Measurements from ENCODE around the gene ARAP3. TPM values are rescaled to one million over a fixed set of nuclear protein-coding genes. Genes with fewer than 3 reads are reported as not detected.

Gene ARAP3
- total and polyA plus RNA-seq, 5 donors from 2014 or later: 0.25 to 6.1 (median 0.79) TPM; not detected in 1

GRCh38 chr5:141677415-141677814 is 4.6 kb downstream of the ARAP3 start:
- no peak overlapping the region for H3K27ac Mint-ChIP-seq

GRCh38 chr5:141675672-141676071 is 6.4 kb downstream of the ARAP3 start:
- H3K27me3 Mint-ChIP-seq: no peaks in the 10 kb centered on the region
- no peaks in the 10 kb centered on the region for H3K36me3 Mint-ChIP-seq
- Histone ChIP-seq H3K4me1 (ENCODE audit: control insufficient read depth, insufficient read depth, low read length, poor library complexity, severe bottlenecking) (no peaks in the 10 kb centered on the region), H3K9me3 (ENCODE audit: control insufficient read depth in 2 of 2, low read length in 2 of 2) (no peaks in the 10 kb centered on the region), H3K36me3 (ENCODE audit: control insufficient read depth, insufficient read depth, low read length) (no peaks in the 10 kb centered on the region), H3K4me3 (ENCODE audit: low read depth, low read length) (no peak overlapping the region), H3K27ac (ENCODE audit: insufficient read depth, low read length, poor library complexity, severe bottlenecking) (no peak overlapping the region), H3K27me3 (ENCODE audit: control insufficient read depth, insufficient read depth, low read length) (no peaks in the 10 kb centered on the region)
- no peak for DNase-seq
- H3K4me3 Mint-ChIP-seq: no peak overlapping the region
- peaks cover 0 to 3% (median under 1%) of the 10 kb centered on the region in 4 donors for H3K4me1 Mint-ChIP-seq
- no peak overlapping the region for H3K27ac Mint-ChIP-seq
- ATAC-seq (ENCODE audit: low read depth in 2 of 2): no peak
- H3K9me3 Mint-ChIP-seq: no peaks in the 10 kb centered on the region

More at GRCh38 chr5:141677415-141677814, 4.6 kb downstream of the ARAP3 start:
- Histone ChIP-seq H3K27ac (ENCODE audit: insufficient read depth, low read length, poor library complexity, severe bottlenecking) (no peak overlapping the region), H3K36me3 (ENCODE audit: control insufficient read depth, insufficient read depth, low read length) (no peaks in the 10 kb centered on the region), H3K4me1 (ENCODE audit: control insufficient read depth, insufficient read depth, low read length, poor library complexity, severe bottlenecking) (peaks cover 15% of the 10 kb centered on the region), H3K9me3 (ENCODE audit: control insufficient read depth in 2 of 2, low read length in 2 of 2) (no peaks in the 10 kb centered on the region), H3K27me3 (ENCODE audit: control insufficient read depth, insufficient read depth, low read length) (no peaks in the 10 kb centered on the region), H3K4me3 (ENCODE audit: low read depth, low read length) (no peak overlapping the region)
- DNase-seq: no peak
- ATAC-seq (ENCODE audit: low read depth in 2 of 2): no peak
- Mint-ChIP-seq H3K9me3 (no peaks in the 10 kb centered on the region), H3K27me3 (peaks cover under 1% of the 10 kb centered on the region), H3K4me1 (peaks cover 0 to 17% (median 11%) of the 10 kb centered on the region in 4 donors), H3K4me3 (peak overlapping the region in 1 of 4 donors; percentile 51), H3K36me3 (no peaks in the 10 kb centered on the region)

- Histone ChIP-seq H3K27ac (ENCODE audit: insufficient read depth, low read length, poor library complexity, severe bottlenecking) (no peak overlapping the region), H3K4me3 (ENCODE audit: low read depth, low read length) (no peak overlapping the region), H3K9me3 (ENCODE audit: control insufficient read depth in 2 of 2, low read length in 2 of 2) (no peaks in the 10 kb centered on the region), H3K27me3 (ENCODE audit: control insufficient read depth, insufficient read depth, low read length) (no peaks in the 10 kb centered on the region), H3K36me3 (ENCODE audit: control insufficient read depth, insufficient read depth, low read length) (no peaks in the 10 kb centered on the region), H3K4me1 (ENCODE audit: control insufficient read depth, insufficient read depth, low read length, poor library complexity, severe bottlenecking) (no peaks in the 10 kb centered on the region)
- Mint-ChIP-seq H3K4me1 (no peaks in the 10 kb centered on the region), H3K9me3 (no peaks in the 10 kb centered on the region), H3K4me3 (no peak overlapping the region), H3K27me3 (no peaks in the 10 kb centered on the region), H3K27ac (peak overlapping the region in 2 of 3 donors; percentile 32 to 74), H3K36me3 (no peaks in the 10 kb centered on the region)
- DNase-seq: no peak
- ATAC-seq (ENCODE audit: low read depth in 2 of 2): no peak
Measured at GRCh38 chr5:141674747-141675146, 7.3 kb downstream of the ARAP3 start.

DNA sequence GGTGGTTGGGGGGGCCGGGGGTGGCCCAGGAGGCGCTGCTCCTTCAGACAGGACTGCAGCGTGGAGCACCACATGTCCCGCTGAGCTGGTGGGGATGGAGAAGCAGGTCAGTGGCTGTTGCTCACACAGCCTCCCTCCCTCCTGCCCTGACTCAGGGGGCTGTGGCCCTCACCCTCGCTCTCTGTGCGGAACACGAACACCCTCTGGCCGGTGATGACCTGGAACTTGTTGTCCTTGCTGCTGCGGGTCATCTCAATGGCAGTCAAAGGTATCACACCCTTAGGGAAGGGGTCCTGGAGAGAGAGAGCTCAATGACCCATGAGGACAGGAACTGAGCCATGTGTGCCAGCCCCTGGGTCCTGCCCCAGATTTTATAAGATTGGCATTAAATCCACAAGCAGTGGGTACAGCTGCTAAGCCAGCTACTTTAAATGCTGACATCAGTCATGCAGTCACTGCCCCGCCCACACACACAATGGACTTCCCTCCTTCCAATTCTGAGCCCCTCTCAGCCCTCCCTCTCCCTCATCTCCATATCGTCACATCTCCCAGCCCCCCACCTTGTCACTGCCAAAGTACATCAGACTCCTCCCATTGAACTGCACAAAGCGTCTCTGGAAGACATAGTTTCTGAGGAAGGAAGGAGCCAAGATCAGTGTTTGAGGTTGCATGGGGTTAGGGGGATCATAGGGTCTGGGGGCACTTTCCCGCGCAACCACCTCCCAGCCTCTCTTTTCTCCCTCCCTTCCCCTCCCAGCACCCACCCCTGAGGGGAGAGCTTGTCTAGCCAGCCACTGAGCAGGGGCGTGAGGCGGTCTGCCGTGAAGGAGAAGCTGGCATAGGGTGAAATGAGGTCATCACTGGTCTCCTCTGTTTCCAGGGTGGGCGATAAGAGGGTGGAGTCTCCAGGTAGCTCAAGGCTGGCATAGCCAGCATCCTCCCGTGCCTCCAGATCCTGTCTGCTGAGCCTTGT is 8.9 kb downstream of the ARAP3 start:
- H3K4me3 ChIP-seq (ENCODE audit: low read depth, low read length): no peak overlapping the region
- Mint-ChIP-seq H3K36me3 (no peaks in the 10 kb centered on the region), H3K27me3 (peaks cover 4% of the 10 kb centered on the region), H3K4me3 (no peak overlapping the region), H3K27ac (no peak overlapping the region), H3K4me1 (no peaks in the 10 kb centered on the region), H3K9me3 (no peaks in the 10 kb centered on the region)
- H3K36me3 ChIP-seq (ENCODE audit: control insufficient read depth, insufficient read depth, low read length): no peaks in the 10 kb centered on the region
- H3K4me1 ChIP-seq (ENCODE audit: control insufficient read depth, insufficient read depth, low read length, poor library complexity, severe bottlenecking): no peaks in the 10 kb centered on the region
- H3K27me3 ChIP-seq (ENCODE audit: control insufficient read depth, insufficient read depth, low read length): no peaks in the 10 kb centered on the region
- no peak overlapping the region for H3K27ac ChIP-seq (ENCODE audit: insufficient read depth, low read length, poor library complexity, severe bottlenecking)
- ATAC-seq (ENCODE audit: low read depth in 2 of 2): no peak
- H3K9me3 ChIP-seq (ENCODE audit: control insufficient read depth in 2 of 2, low read length in 2 of 2): no peaks in the 10 kb centered on the region
- DNase-seq: no peak

GRCh38 chr5:141672071-141672840 is 9.8 kb downstream of the ARAP3 start:
- no peaks in the 10 kb centered on the region for H3K36me3 Mint-ChIP-seq
- Histone ChIP-seq H3K9me3 (ENCODE audit: control insufficient read depth in 2 of 2, low read length in 2 of 2) (no peaks in the 10 kb centered on the region), H3K36me3 (ENCODE audit: control insufficient read depth, insufficient read depth, low read length) (no peaks in the 10 kb centered on the region), H3K27ac (ENCODE audit: insufficient read depth, low read length, poor library complexity, severe bottlenecking) (no peak overlapping the region), H3K4me1 (ENCODE audit: control insufficient read depth, insufficient read depth, low read length, poor library complexity, severe bottlenecking) (no peaks in the 10 kb centered on the region), H3K4me3 (ENCODE audit: low read depth, low read length) (no peak overlapping the region), H3K27me3 (ENCODE audit: control insufficient read depth, insufficient read depth, low read length) (no peaks in the 10 kb centered on the region)
- no peaks in the 10 kb centered on the region for H3K9me3 Mint-ChIP-seq
- ATAC-seq (ENCODE audit: low read depth in 2 of 2): no peak
- H3K27ac Mint-ChIP-seq: no peak overlapping the region
- peaks cover 4% of the 10 kb centered on the region for H3K27me3 Mint-ChIP-seq
- H3K4me3 Mint-ChIP-seq: no peak overlapping the region
- no peak for DNase-seq
- no peaks in the 10 kb centered on the region for H3K4me1 Mint-ChIP-seq

- H3K9me3 ChIP-seq (ENCODE audit: control insufficient read depth in 2 of 2, low read length in 2 of 2): no peaks in the 10 kb centered on the region
- Mint-ChIP-seq H3K9me3 (no peaks in the 10 kb centered on the region), H3K4me3 (no peak overlapping the region), H3K36me3 (no peaks in the 10 kb centered on the region), H3K27me3 (peaks cover 4% of the 10 kb centered on the region), H3K4me1 (peaks cover 0 to 6% (median 3%) of the 10 kb centered on the region in 4 donors), H3K27ac (peak overlapping the region in 1 of 3 donors; percentile 95)
- H3K36me3 ChIP-seq (ENCODE audit: control insufficient read depth, insufficient read depth, low read length): no peaks in the 10 kb centered on the region
- DNase-seq (no peak), ATAC-seq (ENCODE audit: low read depth in 2 of 2) (no peak)
- H3K4me3 ChIP-seq (ENCODE audit: low read depth, low read length): no peak overlapping the region
- H3K4me1 ChIP-seq (ENCODE audit: control insufficient read depth, insufficient read depth, low read length, poor library complexity, severe bottlenecking): peaks cover 3% of the 10 kb centered on the region
- H3K27ac ChIP-seq (ENCODE audit: insufficient read depth, low read length, poor library complexity, severe bottlenecking): no peak overlapping the region
- no peaks in the 10 kb centered on the region for H3K27me3 ChIP-seq (ENCODE audit: control insufficient read depth, insufficient read depth, low read length)
Measured at GRCh38 chr5:141669520-141669919, 12.5 kb downstream of the ARAP3 start.

GRCh38 chr5:141668601-141669265 is 13.3 kb downstream of the ARAP3 start:
- Mint-ChIP-seq H3K27me3 (peaks cover 4% of the 10 kb centered on the region), H3K36me3 (no peaks in the 10 kb centered on the region), H3K27ac (peak overlapping the region in 2 of 3 donors; percentile 52 to 81), H3K4me1 (peaks cover 0 to 6% (median 3%) of the 10 kb centered on the region in 4 donors), H3K9me3 (no peaks in the 10 kb centered on the region), H3K4me3 (no peak overlapping the region)
- Histone ChIP-seq H3K4me3 (ENCODE audit: low read depth, low read length) (no peak overlapping the region), H3K9me3 (ENCODE audit: control insufficient read depth in 2 of 2, low read length in 2 of 2) (no peaks in the 10 kb centered on the region), H3K27me3 (ENCODE audit: control insufficient read depth, insufficient read depth, low read length) (no peaks in the 10 kb centered on the region), H3K36me3 (ENCODE audit: control insufficient read depth, insufficient read depth, low read length) (no peaks in the 10 kb centered on the region), H3K27ac (ENCODE audit: insufficient read depth, low read length, poor library complexity, severe bottlenecking) (no peak overlapping the region), H3K4me1 (ENCODE audit: control insufficient read depth, insufficient read depth, low read length, poor library complexity, severe bottlenecking) (peaks cover 3% of the 10 kb centered on the region)
- DNase-seq (no peak), ATAC-seq (ENCODE audit: low read depth in 2 of 2) (no peak)

Data from CD4-positive, CD25-positive, alpha-beta regulatory T cell (primary cell).